Activated CD4-positive, alpha-beta T cell treated with anti-CD3 and anti-CD28 coated beads for 36 hours (primary cell): ENCODE measurements around the gene PRR16. TPM values are rescaled to one million over a fixed set of nuclear protein-coding genes. Genes with fewer than 3 reads are reported as not detected.

ENCODE experiments used
- ATAC-seq: fragments of 200-7000 bp; cut with Tn5 transposase; one replicate; pipeline ENCODE4 v1.10.0; 2021; ENCODE audit warnings: mild to moderate bottlenecking, moderate library complexity
- CTCF ChIA-PET: fragments of 350-600 bp; sonication (Branson Sonifier 250); formaldehyde crosslinking; loops from one replicate; lab custom pipeline; 2021; ENCODE audit warnings: antibody characterized with exemption; lab: Charles Lee
- POLR2A ChIA-PET: fragments of 350-600 bp; sonication (Branson Sonifier 250); formaldehyde crosslinking; loops from one replicate; lab custom pipeline; 2021; ENCODE audit warnings: antibody characterized with exemption, inconsistent platforms; lab: Charles Lee
- DNase-seq: peaks from one replicate; pipeline ENCODE4 v3.0.0-alpha.2; 2020
- H3K27ac Mint-ChIP-seq: one replicate; pipeline ENCODE4 v1.8.0; 2021; ENCODE audit warnings: mixed read lengths
- H3K27me3 Mint-ChIP-seq: one replicate; pipeline ENCODE4 v1.8.0; 2021; ENCODE audit warnings: mixed read lengths
- H3K36me3 Mint-ChIP-seq: one replicate; pipeline ENCODE4 v1.8.0; 2021; ENCODE audit warnings: low read depth, mixed read lengths
- H3K4me1 Mint-ChIP-seq: one replicate; pipeline ENCODE4 v1.8.0; 2021; ENCODE audit warnings: mixed read lengths
- H3K4me3 Mint-ChIP-seq: one replicate; pipeline ENCODE4 v1.8.0; 2021; ENCODE audit warnings: mild to moderate bottlenecking, moderate library complexity, mixed read lengths
- H3K9me3 Mint-ChIP-seq: one replicate; pipeline ENCODE4 v1.8.0; 2021; ENCODE audit warnings: low read depth, mixed read lengths
- intact Hi-C, 2 experiments: fragments of 100-400 bp; cut with DNase I in 1 of 2; cut with micrococcal nuclease in 1 of 2; formaldehyde crosslinking; loops; one replicate each; pipeline versions ENCODE4 v1.14.2 to v1.15.1; 2022 to 2024; cut with DNase I, micrococcal nuclease
- total RNA-seq, 2 experiments: library from RNA; stranded (reverse); gene quantifications; one replicate each; pipeline ENCODE4 v1.2.3, GENCODE V29; 2021

Gene PRR16
- total RNA-seq, 2 experiments from 2014 or later: not detected

GRCh38 chr5:120703918-120704587, 240.0 kb downstream of the PRR16 start:
- Mint-ChIP-seq H3K36me3 (no peaks in the 10 kb centered on the region), H3K9me3 (peaks cover 4% of the 10 kb centered on the region), H3K27me3 (peaks cover 11% of the 10 kb centered on the region), H3K27ac (no peak overlapping the region), H3K4me3 (no peak overlapping the region), H3K4me1 (no peaks in the 10 kb centered on the region)
- no peak for DNase-seq
- ATAC-seq: no peak
- intact Hi-C loops: no loop called here
- ChIA-PET CTCF (no interaction called here), POLR2A (no interaction called here)

- Mint-ChIP-seq H3K27ac (no peak overlapping the region), H3K27me3 (peaks cover 5% of the 10 kb centered on the region), H3K36me3 (no peaks in the 10 kb centered on the region), H3K4me3 (no peak overlapping the region), H3K9me3 (peaks cover 3% of the 10 kb centered on the region), H3K4me1 (no peaks in the 10 kb centered on the region)
- CTCF ChIA-PET: no interaction called here
- DNase-seq: no peak
- intact Hi-C loops: no loop called here
- POLR2A ChIA-PET: no interaction called here
- ATAC-seq: no peak
Observed at GRCh38 chr5:120706877-120707276, 242.8 kb downstream of the PRR16 start.

GRCh38 chr5:120717381-120717780, 253.3 kb downstream of the PRR16 start:
- Mint-ChIP-seq H3K27me3 (no peaks in the 10 kb centered on the region), H3K4me1 (no peaks in the 10 kb centered on the region), H3K4me3 (no peak overlapping the region), H3K36me3 (no peaks in the 10 kb centered on the region), H3K27ac (no peak overlapping the region), H3K9me3 (no peaks in the 10 kb centered on the region)
- ATAC-seq: no peak
- intact Hi-C loops: no loop called here
- CTCF ChIA-PET: no interaction called here
- DNase-seq: no peak
- POLR2A ChIA-PET: no interaction called here

GRCh38 chr5:120730214-120730613, 266.1 kb downstream of the PRR16 start:
- intact Hi-C loops: no loop called here
- H3K9me3 Mint-ChIP-seq: no peaks in the 10 kb centered on the region
- ChIA-PET CTCF (no interaction called here), POLR2A (no interaction called here)
- no peaks in the 10 kb centered on the region for H3K36me3 Mint-ChIP-seq
- H3K4me1 Mint-ChIP-seq: no peaks in the 10 kb centered on the region
- no peak for DNase-seq
- H3K27me3 Mint-ChIP-seq: no peaks in the 10 kb centered on the region
- no peak overlapping the region for H3K27ac Mint-ChIP-seq
- ATAC-seq: no peak
- H3K4me3 Mint-ChIP-seq: no peak overlapping the region

DNA sequence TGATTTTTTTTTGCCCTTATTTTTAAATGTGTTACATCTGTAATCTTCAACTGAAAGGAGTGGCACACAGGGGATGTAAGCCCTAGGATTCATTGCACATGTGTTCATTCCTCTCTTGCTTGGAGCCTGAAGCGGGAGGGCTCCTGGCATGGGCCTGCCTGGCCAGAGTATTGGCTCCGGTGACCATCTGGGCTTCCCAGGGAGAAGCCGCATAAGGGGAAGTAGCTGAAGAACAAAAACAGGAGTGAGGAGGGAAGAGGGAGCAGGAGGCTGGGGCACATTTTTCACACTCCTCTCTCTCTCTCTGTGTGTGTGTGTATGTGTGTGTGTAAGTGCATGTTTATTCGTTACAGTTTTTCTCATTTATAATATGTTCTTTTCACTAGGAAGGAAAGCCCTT, 269.9 kb downstream of the PRR16 start:
- DNase-seq (no peak), ATAC-seq (no peak)
- H3K9me3 Mint-ChIP-seq: no peaks in the 10 kb centered on the region
- no peak overlapping the region for H3K27ac Mint-ChIP-seq
- H3K4me1 Mint-ChIP-seq: no peaks in the 10 kb centered on the region
- H3K36me3 Mint-ChIP-seq: no peaks in the 10 kb centered on the region
- POLR2A ChIA-PET: no interaction called here
- H3K27me3 Mint-ChIP-seq: no peaks in the 10 kb centered on the region
- intact Hi-C loops: no loop called here
- H3K4me3 Mint-ChIP-seq: no peak overlapping the region
- CTCF ChIA-PET: no interaction called here

- H3K9me3 Mint-ChIP-seq: no peaks in the 10 kb centered on the region
- POLR2A ChIA-PET: no interaction called here
- no peak for DNase-seq
- no peaks in the 10 kb centered on the region for H3K4me1 Mint-ChIP-seq
- CTCF ChIA-PET: no interaction called here
- no peak overlapping the region for H3K4me3 Mint-ChIP-seq
- H3K36me3 Mint-ChIP-seq: no peaks in the 10 kb centered on the region
- no peaks in the 10 kb centered on the region for H3K27me3 Mint-ChIP-seq
- no peak overlapping the region for H3K27ac Mint-ChIP-seq
- ATAC-seq: no peak
- intact Hi-C loops: no loop called here
Observed at GRCh38 chr5:120735076-120735475, 271.0 kb downstream of the PRR16 start.
